Loucy (cell line): ENCODE data around the gene FAM25A.
"Not testable (repeated sequence)": the region's sequence is repeated elsewhere in the genome, so short reads cannot be mapped to it uniquely, and the experiment has no call there.

Experiments used
- H2AFZ ChIP-seq: fragments of 200-600 bp; sonication (generic); 2 replicates; pipeline ENCODE4 v1.6.0; 2016; ENCODE audit warnings: antibody characterized with exemption, mild to moderate bottlenecking, low read length, moderate library complexity
- H3F3A ChIP-seq: fragments of 200-600 bp; 2 replicates; pipeline ENCODE4 v1.6.0; 2016; ENCODE audit warnings: antibody characterized with exemption, low read depth, mild to moderate bottlenecking
- H3K27me3 ChIP-seq: fragments of 200-600 bp; sonication (generic); 2 replicates; pipeline ENCODE4 v1.6.1; 2014; ENCODE audit warnings: low read length, mild to moderate bottlenecking; ENCODE audit not compliant: insufficient read depth, poor library complexity, severe bottlenecking
- H3K36me3 ChIP-seq: fragments of 200-600 bp; sonication (generic); 2 replicates; pipeline ENCODE4 v1.6.1; 2016; ENCODE audit warnings: low read length; ENCODE audit not compliant: insufficient read depth
- H3K4me1 ChIP-seq: fragments of 200-600 bp; sonication (generic); 2 replicates; pipeline ENCODE4 v1.5.1; 2014; ENCODE audit warnings: low read length, mild to moderate bottlenecking; ENCODE audit not compliant: insufficient read depth, poor library complexity, severe bottlenecking
- H3K4me2 ChIP-seq: fragments of 200-600 bp; sonication (generic); 2 replicates; pipeline ENCODE4 v1.6.0; 2014; ENCODE audit warnings: antibody characterized with exemption, low read length, low read depth, mild to moderate bottlenecking; ENCODE audit not compliant: poor library complexity, severe bottlenecking
- H3K4me3 ChIP-seq: fragments of 200-600 bp; sonication (generic); 2 replicates; pipeline ENCODE4 v1.5.1; 2014; ENCODE audit warnings: low read length, mild to moderate bottlenecking, mixed read lengths; ENCODE audit not compliant: poor library complexity, severe bottlenecking
- H3K79me2 ChIP-seq: fragments of 200-600 bp; sonication (generic); 2 replicates; pipeline ENCODE4 v1.6.1; 2014; ENCODE audit warnings: low read length; ENCODE audit not compliant: insufficient read depth
- H3K9ac ChIP-seq: fragments of 200-600 bp; sonication (generic); 2 replicates; pipeline ENCODE4 v1.6.0; 2014; ENCODE audit warnings: mild to moderate bottlenecking, low read depth, low read length, moderate library complexity; ENCODE audit not compliant: poor library complexity, severe bottlenecking
- H3K9me2 ChIP-seq: fragments of 200-600 bp; sonication (generic); replicated peaks from 2 replicates; pipeline ENCODE4 v1.6.1; 2016; ENCODE audit warnings: low read depth, low read length, mixed read lengths
- H3K9me3 ChIP-seq: fragments of 200-600 bp; sonication (generic); 2 replicates; pipeline ENCODE4 v1.6.1; 2014; ENCODE audit warnings: mild to moderate bottlenecking, antibody characterized with exemption, low read length, low read depth; ENCODE audit not compliant: insufficient read depth
- H4K20me1 ChIP-seq: fragments of 200-600 bp; sonication (generic); 2 replicates; pipeline ENCODE4 v1.6.0; 2014; ENCODE audit warnings: antibody characterized with exemption, low read length, mild to moderate bottlenecking; ENCODE audit not compliant: insufficient read depth, poor library complexity, severe bottlenecking
- EZH2phosphoT487 ChIP-seq: fragments of 200-600 bp; IDR thresholded peaks from 2 replicates; pipeline ENCODE4 v1.6.1; 2018; ENCODE audit warnings: antibody characterized with exemption, mild to moderate bottlenecking, moderate library complexity, borderline replicate concordance
- TF ChIP-seq, protein P1 (sequence below): fragments of 200-600 bp; sonication (generic); conservative IDR thresholded peaks from 2 replicates; pipeline ENCODE4 v1.5.1; 2014; ENCODE audit warnings: mild to moderate bottlenecking, antibody characterized with exemption, low read length

The FAM25A gene

DNA sequence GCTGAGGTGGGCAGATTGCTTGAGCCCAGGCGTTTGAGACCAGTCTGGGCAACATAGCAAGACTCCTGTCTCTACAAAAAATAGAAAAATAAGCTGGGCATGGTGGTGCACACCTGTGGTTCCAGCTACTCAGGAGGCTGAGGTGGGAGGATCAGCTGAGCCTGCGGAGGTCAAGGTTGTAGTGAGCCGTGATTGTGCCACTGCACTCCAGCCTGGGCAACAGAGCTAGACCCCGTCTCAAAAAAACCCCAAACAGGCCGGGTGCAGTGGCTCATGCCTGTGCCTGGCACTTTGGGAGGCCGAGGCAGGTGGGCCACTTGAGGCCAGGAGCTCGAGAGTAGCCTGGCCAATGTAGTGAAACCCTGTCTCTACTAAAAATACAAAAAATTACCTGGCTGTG, 23.5 kb downstream of the FAM25A start:
- not testable (repeated sequence) for H3K79me2 ChIP-seq, H3K4me1 ChIP-seq, H3K4me3 ChIP-seq, H4K20me1 ChIP-seq, H2AFZ ChIP-seq, H3K9ac ChIP-seq, H3K27me3 ChIP-seq, H3F3A ChIP-seq, H3K4me2 ChIP-seq, H3K9me3 ChIP-seq, H3K9me2 ChIP-seq
- peaks cover 13% of the 10 kb centered on the region; the same call in 1 of the 2 replicates for H3K36me3 ChIP-seq

DNA sequence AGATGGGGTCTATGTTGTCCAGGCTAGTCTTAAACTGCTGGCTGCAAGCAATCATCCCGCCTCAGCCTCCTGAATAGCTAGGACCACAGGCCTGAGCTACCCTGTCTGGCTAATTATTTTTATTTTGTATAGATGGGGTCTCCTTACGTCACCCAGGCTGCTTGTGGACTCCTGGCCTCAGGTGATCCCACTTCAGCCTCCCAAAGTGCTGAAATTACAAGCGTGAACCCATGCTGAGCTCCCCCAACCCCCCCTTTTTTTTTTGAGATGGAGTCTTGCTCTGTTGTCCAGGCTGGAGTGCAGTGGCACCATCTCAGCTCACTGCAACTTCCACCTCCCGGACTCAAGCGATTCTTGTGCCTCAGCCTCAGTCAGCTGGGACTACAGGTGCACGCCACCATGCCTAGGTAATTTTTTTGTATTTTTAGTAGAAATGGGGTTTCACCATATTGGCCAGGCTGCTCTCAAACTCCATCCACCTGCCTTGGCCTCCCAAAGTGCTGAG, 25.4 kb downstream of the FAM25A start:
- Histone ChIP-seq H3K9me2 (no peaks in the 10 kb centered on the region), H3K27me3 (no peaks in the 10 kb centered on the region), H3K4me1 (no peaks in the 10 kb centered on the region), H4K20me1 (no peaks in the 10 kb centered on the region), H3K9me3 (no peaks in the 10 kb centered on the region), H3K79me2 (no peaks in the 10 kb centered on the region), H3K4me3 (no peak overlapping the region), H3K4me2 (no peak overlapping the region), H2AFZ (no peak overlapping the region), H3K9ac (no peak overlapping the region), H3K36me3 (peaks cover 31% of the 10 kb centered on the region; the same call in 1 of the 2 replicates), H3F3A (no peaks in the 10 kb centered on the region)
- TF ChIP-seq, protein P1, sequence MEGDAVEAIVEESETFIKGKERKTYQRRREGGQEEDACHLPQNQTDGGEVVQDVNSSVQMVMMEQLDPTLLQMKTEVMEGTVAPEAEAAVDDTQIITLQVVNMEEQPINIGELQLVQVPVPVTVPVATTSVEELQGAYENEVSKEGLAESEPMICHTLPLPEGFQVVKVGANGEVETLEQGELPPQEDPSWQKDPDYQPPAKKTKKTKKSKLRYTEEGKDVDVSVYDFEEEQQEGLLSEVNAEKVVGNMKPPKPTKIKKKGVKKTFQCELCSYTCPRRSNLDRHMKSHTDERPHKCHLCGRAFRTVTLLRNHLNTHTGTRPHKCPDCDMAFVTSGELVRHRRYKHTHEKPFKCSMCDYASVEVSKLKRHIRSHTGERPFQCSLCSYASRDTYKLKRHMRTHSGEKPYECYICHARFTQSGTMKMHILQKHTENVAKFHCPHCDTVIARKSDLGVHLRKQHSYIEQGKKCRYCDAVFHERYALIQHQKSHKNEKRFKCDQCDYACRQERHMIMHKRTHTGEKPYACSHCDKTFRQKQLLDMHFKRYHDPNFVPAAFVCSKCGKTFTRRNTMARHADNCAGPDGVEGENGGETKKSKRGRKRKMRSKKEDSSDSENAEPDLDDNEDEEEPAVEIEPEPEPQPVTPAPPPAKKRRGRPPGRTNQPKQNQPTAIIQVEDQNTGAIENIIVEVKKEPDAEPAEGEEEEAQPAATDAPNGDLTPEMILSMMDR: no peak
- TF ChIP-seq EZH2phosphoT487: no peak

DNA sequence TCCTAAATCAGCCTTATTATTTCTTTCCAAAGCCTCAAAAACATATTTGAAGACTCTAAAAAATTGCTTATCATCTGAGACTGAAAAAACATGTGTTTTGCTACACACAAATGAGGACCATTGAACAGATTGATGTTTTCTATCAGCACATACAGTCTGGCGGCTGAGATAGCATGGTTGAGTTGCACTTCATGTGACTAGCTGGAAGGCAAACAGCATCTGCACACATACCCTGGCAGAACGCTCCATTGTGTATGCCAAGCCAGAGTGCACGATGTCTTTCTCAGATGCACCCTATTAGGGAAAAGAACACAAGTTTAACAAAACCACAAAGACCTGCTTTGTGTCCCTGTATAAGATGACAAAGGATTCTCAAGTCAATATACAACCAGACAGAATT, 33.0 kb downstream of the FAM25A start:
- no peak overlapping the region for H3K9ac ChIP-seq
- no peaks in the 10 kb centered on the region for H3K9me3 ChIP-seq
- H3K4me3 ChIP-seq: no peak overlapping the region
- H3K79me2 ChIP-seq: no peaks in the 10 kb centered on the region
- no peaks in the 10 kb centered on the region for H4K20me1 ChIP-seq
- no peaks in the 10 kb centered on the region for H3K9me2 ChIP-seq
- H3K27me3 ChIP-seq: no peaks in the 10 kb centered on the region
- no peaks in the 10 kb centered on the region for H3F3A ChIP-seq
- H3K36me3 ChIP-seq: peaks cover 82% of the 10 kb centered on the region
- no peak for TF ChIP-seq EZH2phosphoT487
- TF ChIP-seq, protein P1: no peak
- no peak overlapping the region for H3K4me2 ChIP-seq
- no peak overlapping the region for H2AFZ ChIP-seq
- no peaks in the 10 kb centered on the region for H3K4me1 ChIP-seq

DNA sequence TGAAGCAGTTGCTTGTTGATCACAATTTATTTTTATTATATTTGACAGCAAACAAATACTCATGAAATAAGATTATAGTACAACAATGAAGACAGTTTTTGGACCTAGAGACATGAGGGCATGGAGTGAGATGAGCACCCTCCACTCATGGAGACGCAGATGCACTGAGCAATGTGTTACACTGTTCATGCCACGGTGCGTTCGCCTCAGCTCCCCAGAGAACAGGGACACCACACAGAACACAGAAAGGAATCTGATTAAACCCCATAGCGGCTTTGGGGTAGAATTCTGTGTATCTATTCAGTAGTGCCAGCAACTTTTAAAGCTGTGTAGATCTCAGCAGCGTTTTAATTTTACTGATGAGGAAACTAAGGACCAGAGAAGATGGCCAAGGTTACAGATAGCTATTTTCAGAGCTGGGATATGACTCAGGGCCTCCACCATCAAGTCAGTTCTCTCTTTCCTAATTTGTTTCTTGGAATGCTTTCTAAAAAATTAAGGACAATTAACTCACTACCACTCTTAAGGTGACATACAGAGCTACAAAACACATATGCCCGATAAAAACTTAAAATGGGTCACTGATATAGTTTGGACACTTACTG, 33.6 kb downstream of the FAM25A start:
- Histone ChIP-seq H3K9ac (no peak overlapping the region), H3K9me2 (no peaks in the 10 kb centered on the region), H3K4me2 (no peak overlapping the region), H3K9me3 (no peaks in the 10 kb centered on the region), H3K79me2 (no peaks in the 10 kb centered on the region), H4K20me1 (no peaks in the 10 kb centered on the region), H3K27me3 (no peaks in the 10 kb centered on the region), H3K4me3 (no peak overlapping the region), H3K4me1 (no peaks in the 10 kb centered on the region), H2AFZ (no peak overlapping the region), H3F3A (no peaks in the 10 kb centered on the region), H3K36me3 (peaks cover 85% of the 10 kb centered on the region)
- TF ChIP-seq, protein P1: no peak
- TF ChIP-seq EZH2phosphoT487: no peak
